GM21367 (cell line): ENCODE data around the gene LYPD5.

Experiments used
- ATAC-seq: cut with Tn5 transposase; IDR thresholded peaks from one replicate; pipeline ENCODE4 v1.9.1; 2021; ENCODE audit not compliant: unreplicated experiment

The LYPD5 gene

DNA sequence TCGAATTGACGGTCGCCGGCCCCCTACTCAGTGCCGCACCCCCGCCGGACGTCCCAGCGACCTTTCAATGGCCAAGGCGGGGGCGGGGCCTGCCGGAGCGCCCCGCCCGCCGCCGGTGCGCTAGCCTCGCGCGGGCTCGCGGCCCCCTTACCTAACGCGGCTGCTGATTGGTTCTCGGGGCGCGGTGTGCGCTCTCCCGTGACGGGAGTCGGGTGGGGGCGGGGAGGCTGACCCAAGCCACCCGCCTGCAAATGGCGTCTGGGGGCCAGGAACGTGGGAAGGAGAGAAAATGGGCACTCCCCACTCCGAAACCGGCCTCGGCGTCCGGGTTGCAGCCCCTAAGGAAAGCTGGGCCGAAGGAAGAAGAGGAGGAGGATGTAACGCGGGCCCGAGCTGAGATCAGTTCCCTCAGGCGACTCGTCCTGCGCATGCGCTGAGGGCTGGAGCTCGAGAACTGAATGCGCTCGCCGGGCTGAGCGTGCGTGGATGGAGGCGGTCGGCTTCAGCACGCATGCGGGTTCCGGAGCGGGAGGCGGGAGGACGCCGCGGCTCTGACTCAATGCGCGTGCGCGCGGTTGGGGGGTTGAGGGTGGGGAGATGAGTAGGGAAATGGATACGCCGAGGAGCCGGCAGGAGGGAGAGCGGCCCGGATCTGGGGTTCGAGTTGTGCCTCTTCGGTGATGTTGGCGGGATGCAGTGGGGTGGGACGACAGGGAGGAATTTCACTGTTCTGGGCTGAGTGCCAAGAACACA, 47.6 kb downstream of the LYPD5 start, which contains the start of gene SMG9:
Gene SMG9 (minus strand): TSS at position 460 of the 753 bp plus-strand sequence. CDS start 4,221 bp downstream, outside the sequence.
- peak; percentile 37 for ATAC-seq

DNA sequence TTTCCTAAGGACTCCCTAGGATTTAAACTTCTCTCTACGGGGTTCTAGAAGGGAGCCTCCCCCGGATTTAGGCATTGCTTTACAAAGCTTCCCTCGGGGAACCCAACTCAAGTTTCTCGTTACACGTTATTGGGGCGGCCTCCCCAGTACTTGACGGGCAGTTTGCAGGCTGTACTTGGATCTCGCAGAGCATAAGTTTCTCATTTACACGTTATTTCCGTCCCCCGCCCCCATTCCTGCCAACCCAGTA, 48.1 kb downstream of the LYPD5 start:
- ATAC-seq, result no peak

GRCh38 chr19:43752287-43752875, 49.9 kb downstream of the LYPD5 start:
- ATAC-seq, result no peak

- ATAC-seq, result no peak
Observed at GRCh38 chr19:43751466-43752220, 50.6 kb downstream of the LYPD5 start.

- ATAC-seq, result no peak
Observed at GRCh38 chr19:43749898-43750297, 52.3 kb downstream of the LYPD5 start.

DNA sequence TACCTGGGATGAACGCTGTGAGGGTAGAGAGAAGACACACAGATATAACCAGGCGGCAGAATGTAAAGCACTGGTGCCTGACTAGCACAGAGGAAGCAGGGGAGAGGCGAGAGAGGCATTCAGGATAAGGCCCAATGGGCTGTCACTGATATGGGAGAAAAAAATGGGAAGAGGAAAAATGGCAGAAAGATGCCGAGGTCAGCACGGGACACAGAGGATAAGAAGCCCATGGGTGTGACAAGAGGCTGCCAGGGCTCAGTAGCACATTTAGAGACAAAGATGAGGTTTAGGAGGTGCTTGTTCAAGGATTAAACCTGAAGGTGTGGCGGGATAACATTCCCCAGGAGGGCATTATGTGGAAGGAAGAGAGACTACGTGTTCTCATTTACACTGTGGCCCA, 53.1 kb downstream of the LYPD5 start:
- ATAC-seq, result no peak

- ATAC-seq, result no peak
Observed at GRCh38 chr19:43748685-43749084, 53.6 kb downstream of the LYPD5 start.

GRCh38 chr19:43748205-43748594, 54.0 kb downstream of the LYPD5 start:
- no peak for ATAC-seq

- ATAC-seq, result no peak
Observed at GRCh38 chr19:43747557-43748204, 54.6 kb downstream of the LYPD5 start.
